Aorta (tissue), 5 donors: ENCODE results near the gene NTM. TPM values are rescaled to one million over a fixed set of nuclear protein-coding genes. Genes with fewer than 3 reads are reported as not detected.

Source experiments
- ATAC-seq: fragments of 200-7000 bp; cut with Tn5 transposase; one replicate; pipeline ENCODE4 v1.9.1; 2022; ENCODE audit warnings: moderate library complexity; ENCODE audit not compliant: low FRiP score
- DNase-seq, 2 donors: peaks; one replicate each; pipeline ENCODE4 v3.0.0-alpha.2; 2020
- H3K27ac ChIP-seq, 2 donors: one replicate each; pipeline ENCODE4 v1.5.1; 2013; ENCODE audit warnings: low read length in 2 of 2, mild to moderate bottlenecking in 2 of 2, moderate library complexity in 2 of 2, control low read depth in 1 of 2, inconsistent platforms in 1 of 2, low read depth in 1 of 2
- H3K27me3 ChIP-seq, 2 donors: one replicate each; pipeline ENCODE4 v1.6.1; 2013; ENCODE audit warnings: control low read depth in 1 of 2, low read length in 1 of 2, mild to moderate bottlenecking in 1 of 2, moderate library complexity in 1 of 2; ENCODE audit not compliant: insufficient read depth in 2 of 2, control insufficient read depth in 1 of 2
- H3K36me3 ChIP-seq, 2 donors: one replicate each; pipeline ENCODE4 v1.6.1; 2013; ENCODE audit warnings: control low read depth in 1 of 2, low read length in 1 of 2, mild to moderate bottlenecking in 1 of 2; ENCODE audit not compliant: insufficient read depth in 2 of 2, control insufficient read depth in 1 of 2
- H3K4me1 ChIP-seq, 2 donors: one replicate each; pipeline ENCODE4 v1.6.1; 2013; ENCODE audit warnings: low read length in 2 of 2, control low read depth in 1 of 2, mild to moderate bottlenecking in 1 of 2, moderate library complexity in 1 of 2; ENCODE audit not compliant: insufficient read depth in 2 of 2, control insufficient read depth in 1 of 2
- H3K4me3 ChIP-seq, 2 donors: one replicate each; pipeline ENCODE4 v1.5.1; 2013; ENCODE audit warnings: low read length in 2 of 2, control low read depth in 1 of 2, mild to moderate bottlenecking in 1 of 2
- H3K9me3 ChIP-seq: one replicate; pipeline ENCODE4 v1.6.1; 2013; ENCODE audit warnings: mild to moderate bottlenecking, low read length; ENCODE audit not compliant: control insufficient read depth
- WGBS, 2 donors: extraction: QIAGEN DNeasy Blood & Tissue Kit; methylation state at CpG; one replicate each; pipeline ENCODE4 v1.1.7; 2013; 5-methylcytosine and 5-hydroxymethylcytosine counted together
- intact Hi-C, 2 donors: fragments of 100-400 bp; cut with DNase I; formaldehyde crosslinking; loops; one replicate each; pipeline versions ENCODE4 v1.14.2 to v1.15.0; 2022
- polyA plus RNA-seq, 2 donors: library from polyadenylated mRNA; stranded (reverse); fragments of 200-250 nt; gene quantifications; one replicate each; pipeline ENCODE4 v1.2.3, GENCODE V29; 2013
- total RNA-seq, 2 donors: library from RNA; stranded (reverse); fragmentation: NEBNext Ultra II Directional; extraction: Animal tissue kit (Norgen Biotek cat#: 25700); gene quantifications; one replicate each; pipeline ENCODE4 v1.2.1, GENCODE V29; 2021
- donor health status: healthy with polysubstance abuse.
- donor health status: Bipolar disorder and iron deficiency.
- donor health status: DM: no; HTN: no; CAD: no.
- donor health status: DM: no; HTN: no; CAD: no.
- donor health status: DM: yes; HTN: yes; CAD: no.

The NTM gene
- total and polyA plus RNA-seq, 4 donors, result 0.28 to 5.3 (median 1.9) TPM; not detected in 1

- DNase-seq, result no peak
- no peak for ATAC-seq
- intact Hi-C loops, result no loop called here
- Histone ChIP-seq H3K4me1 (no peaks in the 10 kb centered on the region), H3K4me3 (no peak overlapping the region), H3K27ac (no peak overlapping the region), H3K9me3 (no peaks in the 10 kb centered on the region), H3K36me3 (no peaks in the 10 kb centered on the region), H3K27me3 (no peaks in the 10 kb centered on the region)
- 53 to 55% methylated on average over 6 of the region's 6 CpGs for WGBS, 2 donors
Observed at GRCh38 chr11:131756479-131757110, 386.2 kb downstream of the NTM start.

DNA sequence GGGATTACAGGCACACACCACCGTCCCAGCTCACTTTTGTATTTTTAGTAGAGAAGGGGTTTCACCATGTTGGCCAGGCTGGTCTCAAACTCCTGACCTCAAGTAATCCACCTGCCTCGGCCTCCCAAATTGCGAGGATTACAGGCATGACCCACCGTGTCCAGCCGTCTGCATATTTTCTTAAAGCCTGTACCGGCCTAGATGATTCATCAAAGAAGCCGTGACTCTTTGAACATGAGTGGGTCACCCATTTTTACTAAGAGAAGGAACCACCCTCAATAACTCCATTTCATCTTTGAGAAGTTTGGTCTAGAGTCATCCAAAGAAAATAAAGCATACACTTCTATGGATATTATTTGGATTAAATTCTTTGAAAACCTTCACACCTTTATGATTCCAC is 388.3 kb downstream of the NTM start:
- Histone ChIP-seq H3K4me1 (no peaks in the 10 kb centered on the region), H3K36me3 (no peaks in the 10 kb centered on the region), H3K27me3 (no peaks in the 10 kb centered on the region), H3K27ac (no peak overlapping the region), H3K9me3 (peaks cover 1% of the 10 kb centered on the region), H3K4me3 (no peak overlapping the region)
- intact Hi-C loops, result no loop called here
- no peak for ATAC-seq
- no peak for DNase-seq
- 87 to 89% methylated on average over 7 of the region's 7 CpGs for WGBS, 2 donors

DNA sequence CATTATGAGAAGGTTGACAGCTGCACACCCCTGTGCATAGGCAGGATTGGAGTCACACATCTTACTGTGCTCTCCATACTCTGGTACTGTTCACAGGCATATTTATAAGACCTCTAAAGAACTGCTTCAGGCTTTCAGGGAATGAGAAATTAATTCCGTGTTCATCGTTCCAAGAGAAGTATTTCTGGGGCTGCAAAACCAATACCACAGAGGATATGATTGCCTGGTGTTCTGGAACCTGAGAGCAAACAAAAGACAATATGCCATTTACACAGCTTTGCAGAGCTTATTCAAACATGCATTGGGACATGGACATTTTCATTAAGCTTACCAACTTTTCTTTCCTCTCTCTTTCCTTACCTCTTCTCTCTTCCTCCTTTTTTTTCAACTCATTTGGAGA is 388.7 kb downstream of the NTM start:
- 67 to 77% methylated on average over 2 of the region's 2 CpGs for WGBS, 2 donors
- Histone ChIP-seq H3K27ac (no peak overlapping the region), H3K36me3 (no peaks in the 10 kb centered on the region), H3K4me3 (no peak overlapping the region), H3K27me3 (no peaks in the 10 kb centered on the region), H3K4me1 (no peaks in the 10 kb centered on the region), H3K9me3 (peaks cover 1% of the 10 kb centered on the region)
- DNase-seq (no peak), ATAC-seq (no peak)
- intact Hi-C loops, result no loop called here

DNA sequence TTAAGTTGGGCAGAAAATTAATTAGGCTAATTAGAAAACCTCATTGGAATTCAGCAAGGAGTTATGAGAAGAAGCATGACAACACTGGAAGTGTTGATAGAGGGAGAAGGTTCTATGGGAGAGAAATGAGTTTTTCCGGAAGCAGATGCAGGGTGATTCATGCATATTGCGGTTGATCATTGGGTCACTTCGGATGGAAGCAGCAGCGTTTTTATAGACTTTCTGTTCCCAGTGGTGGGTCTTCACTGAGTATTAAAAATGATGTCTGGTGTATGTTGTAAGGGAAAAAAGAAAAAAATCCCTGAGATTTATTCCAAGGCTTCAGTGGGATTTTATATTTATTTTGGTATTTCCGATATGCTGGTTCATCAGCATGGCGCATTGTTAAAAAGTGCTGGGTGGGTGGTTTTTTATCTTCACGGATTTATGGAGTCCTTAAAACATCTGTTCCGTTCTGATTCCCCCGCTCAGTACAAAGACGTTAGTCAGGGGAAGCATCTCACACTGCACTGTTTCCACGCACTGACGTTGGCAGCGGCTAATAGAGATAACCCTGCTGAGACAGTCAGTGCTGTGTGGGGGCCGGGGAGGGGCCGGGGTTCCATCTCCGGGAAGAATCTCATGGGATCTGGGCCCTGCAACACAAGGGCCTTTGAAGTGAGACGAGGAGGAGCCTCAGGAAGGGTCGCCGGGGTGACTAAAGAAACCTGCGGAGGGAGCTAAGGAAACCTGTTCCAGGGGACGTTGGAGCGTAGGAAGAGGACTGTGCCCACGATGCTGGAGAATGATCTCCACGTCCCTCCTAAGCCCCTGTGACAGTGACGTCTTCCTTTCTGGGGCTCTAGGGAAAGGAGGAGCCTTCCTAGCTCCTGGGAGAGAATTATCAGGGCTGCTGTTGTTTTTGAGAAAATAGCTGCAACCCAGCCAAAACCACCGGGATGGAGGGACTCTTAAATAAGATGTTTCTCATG is 390.0 kb downstream of the NTM start:
- ATAC-seq, result no peak
- no peaks in the 10 kb centered on the region for H3K4me1 ChIP-seq
- no peak overlapping the region for H3K4me3 ChIP-seq
- H3K27me3 ChIP-seq, result no peaks in the 10 kb centered on the region
- intact Hi-C loops, result no loop called here
- H3K36me3 ChIP-seq, result no peaks in the 10 kb centered on the region
- WGBS, 2 donors, result 50 to 51% methylated on average over 26 of the region's 26 CpGs
- H3K9me3 ChIP-seq, result peaks cover 1% of the 10 kb centered on the region
- no peak overlapping the region for H3K27ac ChIP-seq
- DNase-seq, result no peak

- DNase-seq (no peak), ATAC-seq (no peak)
- Histone ChIP-seq H3K4me3 (no peak overlapping the region), H3K36me3 (no peaks in the 10 kb centered on the region), H3K4me1 (no peaks in the 10 kb centered on the region), H3K27ac (no peak overlapping the region), H3K27me3 (no peaks in the 10 kb centered on the region), H3K9me3 (peaks cover 1% of the 10 kb centered on the region)
- intact Hi-C loops, result no loop called here
- WGBS, 2 donors, result 91% methylated on average over 15 to 17 of the region's 17 CpGs
Observed at GRCh38 chr11:131762346-131763110, 392.1 kb downstream of the NTM start.

GRCh38 chr11:131763193-131763890 is 392.9 kb downstream of the NTM start:
- DNase-seq, result no peak
- Histone ChIP-seq H3K27me3 (no peaks in the 10 kb centered on the region), H3K36me3 (no peaks in the 10 kb centered on the region), H3K27ac (no peak overlapping the region), H3K4me1 (no peaks in the 10 kb centered on the region), H3K4me3 (no peak overlapping the region), H3K9me3 (peaks cover 1% of the 10 kb centered on the region)
- intact Hi-C loops, result no loop called here
- 37 to 41% methylated on average over 4 of the region's 4 CpGs for WGBS, 2 donors
- ATAC-seq, result no peak

DNA sequence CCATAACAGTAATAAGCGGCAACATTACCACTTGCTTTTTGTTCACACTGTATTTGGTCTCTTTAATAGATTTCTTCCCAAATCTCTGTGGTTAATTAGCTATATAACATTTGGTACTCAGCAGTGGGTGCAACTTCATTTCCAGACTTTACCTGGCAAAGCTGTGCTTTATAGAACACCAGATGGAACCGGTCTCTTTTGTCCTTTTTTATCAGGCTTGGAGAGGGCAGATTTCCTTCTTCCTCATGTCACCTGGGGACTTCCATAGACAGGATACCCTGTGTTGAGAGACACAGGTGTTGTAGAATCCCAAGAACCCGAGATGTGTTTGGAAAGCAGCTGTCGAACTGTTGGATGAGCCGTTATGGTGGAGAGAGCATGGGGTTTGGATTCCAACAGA is 393.7 kb downstream of the NTM start:
- DNase-seq (no peak), ATAC-seq (no peak)
- H3K36me3 ChIP-seq, result no peaks in the 10 kb centered on the region
- H3K27ac ChIP-seq, result no peak overlapping the region
- 79 to 82% methylated on average over 5 of the region's 5 CpGs for WGBS, 2 donors
- intact Hi-C loops, result no loop called here
- peaks cover 1% of the 10 kb centered on the region for H3K9me3 ChIP-seq
- no peaks in the 10 kb centered on the region for H3K4me1 ChIP-seq
- no peak overlapping the region for H3K4me3 ChIP-seq
- H3K27me3 ChIP-seq, result no peaks in the 10 kb centered on the region

GRCh38 chr11:131764649-131765048 is 394.2 kb downstream of the NTM start:
- H3K36me3 ChIP-seq, result no peaks in the 10 kb centered on the region
- H3K27ac ChIP-seq, result no peak overlapping the region
- DNase-seq (no peak), ATAC-seq (no peak)
- WGBS, 2 donors, result 27 to 53% methylated on average over 3 of the region's 3 CpGs
- H3K9me3 ChIP-seq, result peaks cover 1% of the 10 kb centered on the region
- no peak overlapping the region for H3K4me3 ChIP-seq
- intact Hi-C loops, result no loop called here
- no peaks in the 10 kb centered on the region for H3K4me1 ChIP-seq
- no peaks in the 10 kb centered on the region for H3K27me3 ChIP-seq
